Neural cell (in vitro differentiated cells): ENCODE data around the gene LENEP. TPM values are rescaled to one million over a fixed set of nuclear protein-coding genes. Genes with fewer than 3 reads are reported as not detected.

Experiments used
- H2AFZ ChIP-seq: fragments of 200-600, 300-800 bp; sonication (generic), shearing (Covaris generic); 2 replicates; pipeline ENCODE4 v1.6.0; 2014; ENCODE audit warnings: low read depth, mild to moderate bottlenecking, antibody characterized with exemption, low read length, moderate library complexity
- H3F3A ChIP-seq: fragments of 200-600 bp; shearing (Covaris generic); 2 replicates; pipeline ENCODE4 v1.6.1; 2016; ENCODE audit warnings: mild to moderate bottlenecking, moderate library complexity, mixed read lengths, antibody characterized with exemption, low read length; ENCODE audit not compliant: insufficient read depth, poor library complexity, severe bottlenecking
- H3K27ac ChIP-seq: fragments of 200-600, 300-800 bp; sonication (generic), shearing (Covaris generic); 2 replicates; pipeline ENCODE4 v1.5.1; 2014; ENCODE audit warnings: mild to moderate bottlenecking, low read length, moderate library complexity
- H3K27me3 ChIP-seq: fragments of 300-800, 200-600 bp; sonication (generic), shearing (Covaris generic); 2 replicates; pipeline ENCODE4 v1.6.0; 2014; ENCODE audit warnings: mild to moderate bottlenecking, low read depth, low read length, moderate library complexity; ENCODE audit not compliant: insufficient read depth
- H3K36me3 ChIP-seq: fragments of 300-800, 200-600 bp; sonication (generic), shearing (Covaris generic); 2 replicates; pipeline ENCODE4 v1.5.1; 2014; ENCODE audit warnings: mild to moderate bottlenecking, antibody characterized with exemption, low read length, moderate library complexity; ENCODE audit not compliant: insufficient read depth
- H3K4me2 ChIP-seq: fragments of 300-800, 200-600 bp; sonication (generic), shearing (Covaris generic); 2 replicates; pipeline ENCODE4 v1.6.0; 2014; ENCODE audit warnings: mild to moderate bottlenecking, low read length
- H3K4me3 ChIP-seq: fragments of 300-800, 200-600 bp; sonication (generic), shearing (Covaris generic); 2 replicates; pipeline ENCODE4 v1.5.1; 2014; ENCODE audit warnings: mild to moderate bottlenecking, low read length, moderate library complexity
- H3K79me2 ChIP-seq: fragments of 200-600 bp; shearing (Covaris generic); replicated peaks from 2 replicates; pipeline ENCODE4 v1.6.0; 2014; ENCODE audit warnings: mild to moderate bottlenecking, low read length, moderate library complexity; ENCODE audit not compliant: insufficient read depth
- H3K9ac ChIP-seq: fragments of 300-800, 200-600 bp; sonication (generic), shearing (Covaris generic); 2 replicates; pipeline ENCODE4 v1.6.1; 2016; ENCODE audit warnings: mild to moderate bottlenecking, low read length, mixed read lengths
- H3K9me2 ChIP-seq: fragments of 200-600 bp; shearing (Covaris generic); 2 replicates; pipeline ENCODE4 v1.6.1; 2016; ENCODE audit warnings: mild to moderate bottlenecking, low read length, mixed read lengths; ENCODE audit not compliant: insufficient read depth
- H3K9me3 ChIP-seq: fragments of 200-600, 300-800 bp; sonication (generic), shearing (Covaris generic); 2 replicates; pipeline ENCODE4 v1.6.1; 2016; ENCODE audit warnings: mild to moderate bottlenecking, mixed run types, low read length, moderate library complexity, mixed read lengths
- H4K20me1 ChIP-seq: fragments of 200-600 bp; shearing (Covaris generic); 2 replicates; pipeline ENCODE4 v1.6.1; 2016; ENCODE audit warnings: mild to moderate bottlenecking, mixed run types; ENCODE audit not compliant: insufficient read depth
- CTCF ChIP-seq: fragments of 450-650 bp; IDR thresholded peaks from 2 replicates; pipeline ENCODE4 v1.5.1; 2014; ENCODE audit warnings: antibody characterized with exemption, mild to moderate bottlenecking, moderate library complexity; ENCODE audit not compliant: poor library complexity, severe bottlenecking
- EP300 ChIP-seq: fragments of 450-650 bp; conservative IDR thresholded peaks from 2 replicates; pipeline ENCODE4 v1.6.1; 2014; ENCODE audit warnings: antibody characterized with exemption, mild to moderate bottlenecking, moderate library complexity; ENCODE audit not compliant: poor library complexity, severe bottlenecking
- EZH2 ChIP-seq: fragments of 200-600, 300-800 bp; shearing (Covaris generic), sonication (generic); IDR thresholded peaks from 2 replicates; pipeline ENCODE4 v1.6.1; 2014; ENCODE audit warnings: antibody characterized with exemption, low read length, borderline replicate concordance, mild to moderate bottlenecking; ENCODE audit not compliant: insufficient read depth, poor library complexity, severe bottlenecking
- MXI1 ChIP-seq: fragments of 450-650 bp; conservative IDR thresholded peaks from 2 replicates; pipeline ENCODE4 v1.6.1; 2014; ENCODE audit warnings: antibody characterized with exemption, mild to moderate bottlenecking; ENCODE audit not compliant: poor library complexity, severe bottlenecking
- POLR2AphosphoS5 ChIP-seq: IDR thresholded peaks from 2 replicates; pipeline ENCODE4 v1.6.1; 2012
- RAD21 ChIP-seq: fragments of 450-650 bp; conservative IDR thresholded peaks from 2 replicates; pipeline ENCODE4 v1.6.1; 2014; ENCODE audit warnings: antibody characterized with exemption, mild to moderate bottlenecking, moderate library complexity
- REST ChIP-seq: IDR thresholded peaks from 2 replicates; pipeline ENCODE4 v1.6.1; 2012; ENCODE audit warnings: borderline replicate concordance
- SMC3 ChIP-seq: fragments of 450-650 bp; conservative IDR thresholded peaks from 2 replicates; pipeline ENCODE4 v1.6.1; 2014; ENCODE audit warnings: antibody characterized with exemption, mild to moderate bottlenecking, moderate library complexity; ENCODE audit not compliant: poor library complexity
- TAF1 ChIP-seq: IDR thresholded peaks from 2 replicates; pipeline ENCODE4 v1.6.1; 2012; ENCODE audit warnings: low read depth
- polyA plus RNA-seq: library from polyadenylated mRNA; depleted of rRNA; stranded (reverse); fragments of >200 nt; gene quantifications from 2 replicates; pipeline ENCODE4 v1.2.3, GENCODE V29; 2014

The LENEP gene
- polyA plus RNA-seq, 1 donor from 2014 or later = not detected

GRCh38 chr1:154955039-154955717 is 38.2 kb upstream of the LENEP start:
- Histone ChIP-seq H3K9ac (peak overlapping the region; percentile 64), H3F3A (peaks cover 8% of the 10 kb centered on the region), H3K4me3 (peak overlapping the region; percentile 67), H3K36me3 (no peaks in the 10 kb centered on the region), H2AFZ (no peak overlapping the region), H3K9me3 (no peaks in the 10 kb centered on the region), H3K27me3 (no peaks in the 10 kb centered on the region), H4K20me1 (no peaks in the 10 kb centered on the region), H3K9me2 (no peaks in the 10 kb centered on the region), H3K4me2 (peak overlapping the region; percentile 93), H3K79me2 (peaks cover 15% of the 10 kb centered on the region), H3K27ac (peak overlapping the region; percentile 84)
- TF ChIP-seq SMC3 (no peak), CTCF (no peak), REST (peak; percentile 7), EP300 (peak; percentile 78), MXI1 (peak; percentile 11), EZH2 (no peak), TAF1 (no peak), POLR2AphosphoS5 (peak; percentile 55), RAD21 (no peak)

GRCh38 chr1:154955718-154956543 is 37.5 kb upstream of the LENEP start, which contains the start of gene PBXIP1:
Gene PBXIP1 (minus strand): TSS chr1:154956099. CDS start chr1:154953721, 2,378 bp downstream.
- Histone ChIP-seq H4K20me1 (no peaks in the 10 kb centered on the region), H3F3A (peaks cover 8% of the 10 kb centered on the region), H3K9me2 (no peaks in the 10 kb centered on the region), H3K9me3 (no peaks in the 10 kb centered on the region), H3K27me3 (no peaks in the 10 kb centered on the region), H3K79me2 (peaks cover 22% of the 10 kb centered on the region), H3K4me2 (peak within 1 kb of the TSS; percentile 93), H2AFZ (no peak within 1 kb of the TSS), H3K27ac (peak within 1 kb of the TSS; percentile 84), H3K4me3 (peak within 1 kb of the TSS; percentile 67), H3K36me3 (no peaks in the 10 kb centered on the region), H3K9ac (peak within 1 kb of the TSS; percentile 64)
- TF ChIP-seq SMC3 = no peak
- no peak for TF ChIP-seq RAD21
- no peak for TF ChIP-seq EP300
- TF ChIP-seq POLR2AphosphoS5 = peak; percentile 38
- peak; percentile 32 for TF ChIP-seq MXI1
- peak; percentile 59 for TF ChIP-seq CTCF
- TF ChIP-seq TAF1 = no peak
- no peak for TF ChIP-seq REST
- TF ChIP-seq EZH2 = no peak
